Uterus (tissue), 4 donors: ENCODE results near the gene TRIM28. TPM values are rescaled to one million over a fixed set of nuclear protein-coding genes. Genes with fewer than 3 reads are reported as not detected.

Source experiments
- DNase-seq, 2 donors: peaks; one replicate each; pipeline ENCODE4 v3.0.0-alpha.2; 2019 to 2020
- H3K27ac ChIP-seq, 2 donors: fragments of 200-600 bp; sonication (generic); 1 replicate in 1 of 2; 2 replicates in 1 of 2; pipeline ENCODE4 v1.5.1; 2016 to 2018
- H3K27me3 ChIP-seq, 2 donors: fragments of 200-600 bp; sonication (generic); one replicate each; pipeline ENCODE4 v1.5.1; 2018 to 2019; ENCODE audit warnings: control low read depth in 1 of 2
- H3K36me3 ChIP-seq, 2 donors: fragments of 200-600 bp; sonication (generic); one replicate each; pipeline ENCODE4 v1.5.1; 2019; ENCODE audit warnings: control low read depth in 1 of 2
- H3K4me1 ChIP-seq, 2 donors: fragments of 200-600 bp; sonication (generic); one replicate each; pipeline ENCODE4 v1.5.1; 2018 to 2019; ENCODE audit warnings: control low read depth in 1 of 2
- H3K4me3 ChIP-seq, 2 donors: fragments of 200-600 bp; sonication (generic); 1 replicate in 1 of 2; 2 replicates in 1 of 2; pipeline ENCODE4 v1.5.1; 2018 to 2019; ENCODE audit warnings: mild to moderate bottlenecking in 1 of 2
- H3K9me3 ChIP-seq, 2 donors: fragments of 200-600 bp; sonication (generic); one replicate each; pipeline ENCODE4 v1.5.1; 2019; ENCODE audit warnings: control low read depth in 1 of 2
- CTCF ChIP-seq, 4 experiments: fragments of 200-600 bp in 2 of 4; fragments of 450-650 bp in 2 of 4; sonication (generic) in 2 of 4; IDR thresholded peaks; one replicate each; pipeline ENCODE4 v1.5.1; 2016 to 2019; ENCODE audit warnings: antibody characterized with exemption in 4 of 4, mild to moderate bottlenecking in 2 of 4, moderate library complexity in 1 of 4
- POLR2A ChIP-seq, 2 donors: fragments of 450-650 bp; IDR thresholded peaks; one replicate each; pipeline ENCODE4 v1.6.1; 2016; ENCODE audit warnings: antibody characterized with exemption in 2 of 2, mild to moderate bottlenecking in 1 of 2, moderate library complexity in 1 of 2
- intact Hi-C: fragments of 100-400 bp; cut with DNase I; formaldehyde crosslinking; loops from one replicate; pipeline ENCODE4 v1.15.1; 2023; ENCODE audit warnings: low total_unique reads
- total RNA-seq, 4 donors: library from RNA; depleted of rRNA in 3 of 4; stranded (reverse); fragments of >200 nt in 3 of 4; gene quantifications; one replicate each; pipeline versions ENCODE4 v1.1.0 to v1.2.4, GENCODE V29; 2014 to 2023
- donor health status: DM: yes; HTN: yes; CAD: no.

The TRIM28 gene
- total RNA-seq, 4 donors from 2014 or later, result 192 to 322 (median 280) TPM

GRCh38 chr19:58558623-58559274, 14.9 kb downstream of the TRIM28 start:
- Histone ChIP-seq H3K27me3 (no peaks in the 10 kb centered on the region), H3K27ac (peak overlapping the region; percentile 99), H3K9me3 (no peaks in the 10 kb centered on the region), H3K4me1 (peaks cover 8 to 30% of the 10 kb centered on the region in 2 donors), H3K4me3 (peak overlapping the region; percentile 86 to 87), H3K36me3 (no peaks in the 10 kb centered on the region)
- intact Hi-C loops, result no loop called here
- DNase-seq, result peak; percentile 99 to 100
- TF ChIP-seq POLR2A (IDR thresholded peaks at IDR 0.05) (peak in 1 of 2 donors; percentile 83), CTCF (IDR thresholded peaks at IDR 0.05) (peak in 1 of 4 experiments; percentile 25)

GRCh38 chr19:58559275-58560006, 15.6 kb downstream of the TRIM28 start:
- Histone ChIP-seq H3K36me3 (no peaks in the 10 kb centered on the region), H3K9me3 (no peaks in the 10 kb centered on the region), H3K27ac (peak overlapping the region; percentile 99), H3K4me1 (peaks cover 4 to 30% of the 10 kb centered on the region in 2 donors), H3K4me3 (peak overlapping the region; percentile 86 to 87), H3K27me3 (no peaks in the 10 kb centered on the region)
- intact Hi-C loops, result no loop called here
- DNase-seq, result peak; percentile 90 to 91
- TF ChIP-seq CTCF (IDR thresholded peaks at IDR 0.05), result no peak
- TF ChIP-seq POLR2A (IDR thresholded peaks at IDR 0.05), result peak in 1 of 2 donors; percentile 71

GRCh38 chr19:58560007-58560887, 16.4 kb downstream of the TRIM28 start:
- Histone ChIP-seq H3K4me1 (peaks cover 4 to 30% of the 10 kb centered on the region in 2 donors), H3K36me3 (no peaks in the 10 kb centered on the region), H3K27ac (peak overlapping the region; percentile 99), H3K4me3 (peak overlapping the region; percentile 86 to 87), H3K27me3 (no peaks in the 10 kb centered on the region), H3K9me3 (no peaks in the 10 kb centered on the region)
- no peak for TF ChIP-seq CTCF (IDR thresholded peaks at IDR 0.05)
- TF ChIP-seq POLR2A (IDR thresholded peaks at IDR 0.05), result no peak
- no peak for DNase-seq
- intact Hi-C loops, result no loop called here

GRCh38 chr19:58560921-58561320, 17.1 kb downstream of the TRIM28 start:
- TF ChIP-seq POLR2A (IDR thresholded peaks at IDR 0.05) (no peak), CTCF (IDR thresholded peaks at IDR 0.05) (no peak)
- Histone ChIP-seq H3K36me3 (no peaks in the 10 kb centered on the region), H3K9me3 (no peaks in the 10 kb centered on the region), H3K27me3 (no peaks in the 10 kb centered on the region), H3K4me1 (peaks cover 4 to 30% of the 10 kb centered on the region in 2 donors), H3K4me3 (no peak overlapping the region), H3K27ac (no peak overlapping the region)
- intact Hi-C loops, result no loop called here
- DNase-seq, result no peak
